A549 (cell line): ENCODE data around the gene SNAI1. TPM values are rescaled to one million over a fixed set of nuclear protein-coding genes. Genes with fewer than 3 reads are reported as not detected.

ENCODE experiments used
- ATAC-seq, 2 experiments: fragments of 200-7000 bp in 1 of 2; fragments of >200 bp in 1 of 2; cut with Nextera tagmentation in 1 of 2; cut with Tn5 transposase in 1 of 2; 3 replicates each; pipeline versions ENCODE4 v1.8.0 to v1.9.1; 2018 to 2020; ENCODE audit warnings: mild to moderate bottlenecking in 1 of 2, moderate library complexity in 1 of 2
- CTCF ChIA-PET: fragments of 300-600 bp; sonication (Branson Sonifier 250); formaldehyde crosslinking; extraction: SDS; loops from one replicate; lab custom pipeline; 2021; ENCODE audit warnings: antibody characterized with exemption, inconsistent platforms; lab: Yijun Ruan, JAX
- POLR2A ChIA-PET: fragments of 350-600 bp; formaldehyde crosslinking; extraction: SDS; loops from one replicate; lab custom pipeline; 2021; ENCODE audit warnings: antibody characterized with exemption, inconsistent platforms; lab: Yijun Ruan, JAX
- DNase-seq, 2 experiments: peaks; one replicate each; pipeline versions ENCODE4 v3.0.0 to v3.0.0-alpha.2; 2011 to 2016; ENCODE audit warnings: low read depth in 1 of 2, low spot score in 1 of 2
- FAIRE-seq: peaks from 2 replicates; lab custom pipeline; 2011; peaks lifted over from hg19 to GRCh38; lab: Jason Lieb, UNC
- H3K27ac ChIP-seq, 2 experiments: fragments of >200 bp; sonication (Bioruptor Twin); formaldehyde crosslinking; 3 replicates each; pipeline ENCODE4 v1.5.1; 2016 to 2017
- H3K4me1 ChIP-seq: fragments of >200 bp; sonication (Bioruptor Twin); formaldehyde crosslinking; 3 replicates; pipeline ENCODE4 v1.6.1; 2016
- H3K4me2 ChIP-seq: fragments of >200 bp; sonication (Bioruptor Twin); formaldehyde crosslinking; 3 replicates; pipeline ENCODE4 v1.6.1; 2016
- H3K4me3 ChIP-seq: fragments of >200 bp; sonication (Bioruptor Twin); formaldehyde crosslinking; 3 replicates; pipeline ENCODE4 v1.5.1; 2016
- H3K9me3 ChIP-seq: fragments of >200 bp; sonication (Bioruptor Twin); formaldehyde crosslinking; 3 replicates; pipeline ENCODE4 v1.6.1; 2016
- CBX2 ChIP-seq: fragments of 200-600 bp; sonication (generic); IDR thresholded peaks from 2 replicates; pipeline ENCODE4 v1.6.1; 2016; ENCODE audit warnings: low read depth, mild to moderate bottlenecking, borderline replicate concordance
- CHD2 ChIP-seq: fragments of 150-350 bp; IDR thresholded peaks from 2 replicates; pipeline ENCODE4 v1.6.1; 2014; ENCODE audit warnings: low read length; ENCODE audit not compliant: partially characterized antibody
- EHMT2 ChIP-seq: fragments of 200-600 bp; sonication (generic); IDR thresholded peaks from 2 replicates; pipeline ENCODE4 v1.6.1; 2016; ENCODE audit warnings: antibody characterized with exemption, low read depth, mild to moderate bottlenecking, moderate library complexity
- ESRRA ChIP-seq: fragments of 150-350 bp; IDR thresholded peaks from 2 replicates; pipeline ENCODE4 v1.6.1; 2014; ENCODE audit warnings: mild to moderate bottlenecking, low read length, borderline replicate concordance
- FOSB ChIP-seq: fragments of 250-450 bp; sonication (Bioruptor Pico); IDR thresholded peaks from 2 replicates; pipeline ENCODE4 v1.5.0; 2020; ENCODE audit warnings: mild to moderate bottlenecking, moderate library complexity
- HOXA7 ChIP-seq: fragments of 250-450 bp; sonication (Bioruptor Pico); IDR thresholded peaks from 2 replicates; pipeline ENCODE4 v1.5.0; 2020; ENCODE audit warnings: mild to moderate bottlenecking, moderate library complexity
- HOXB13 ChIP-seq: fragments of 250-450 bp; sonication (Bioruptor Pico); IDR thresholded peaks from 2 replicates; pipeline ENCODE4 v1.5.0; 2020; ENCODE audit warnings: low read depth, mild to moderate bottlenecking, moderate library complexity
- MAX ChIP-seq: IDR thresholded peaks from 2 replicates; pipeline ENCODE4 v1.6.1; 2012
- NFE2L2 ChIP-seq: fragments of 150-350 bp; conservative IDR thresholded peaks from 2 replicates; pipeline ENCODE4 v1.6.1; 2014; ENCODE audit warnings: low read length
- RARB ChIP-seq: fragments of 250-450 bp; sonication (Bioruptor Pico); IDR thresholded peaks from 2 replicates; pipeline ENCODE4 v1.8.0; 2021; ENCODE audit warnings: mild to moderate bottlenecking, moderate library complexity
- RCOR1 ChIP-seq: fragments of 150-350 bp; IDR thresholded peaks from 2 replicates; pipeline ENCODE4 v1.6.1; 2014; ENCODE audit warnings: antibody characterized with exemption, low read length, low read depth
- SMC3 ChIP-seq: fragments of >200 bp; sonication (Bioruptor Twin); formaldehyde crosslinking; IDR thresholded peaks from 3 replicates; pipeline ENCODE4 v1.6.1; 2018; ENCODE audit warnings: inconsistent platforms
- TP53 ChIP-seq: fragments of 250-450 bp; sonication (Bioruptor Pico); IDR thresholded peaks from 2 replicates; pipeline ENCODE4 v1.5.0; 2021; ENCODE audit warnings: mild to moderate bottlenecking, moderate library complexity
- ZSCAN20 ChIP-seq: fragments of 250-450 bp; sonication (Bioruptor Pico); IDR thresholded peaks from 2 replicates; pipeline ENCODE4 v1.8.0; 2022; ENCODE audit warnings: mild to moderate bottlenecking, moderate library complexity
- WGBS: methylation state at CpG from one replicate; pipeline ENCODE4 v1.1.6; 2017; ENCODE audit errors: missing lambda C conversion rate; 5-methylcytosine and 5-hydroxymethylcytosine counted together
- polyA plus RNA-seq, 4 experiments: library from polyadenylated mRNA; depleted of rRNA in 3 of 4; stranded (reverse); fragments of >200 nt; fragmentation: RNase III in 1 of 4; extraction: RNeasy Plus Mini Kit Qiagen cat#74134 plus additional on column Dnase treatment in 1 of 4; gene quantifications; 2 replicates in 3 of 4; 3 replicates in 1 of 4; pipeline ENCODE4 v1.2.3, GENCODE V29; 2011 to 2017
- TF ChIP-seq, protein P1 (sequence below): IDR thresholded peaks from 2 replicates; pipeline ENCODE4 v1.6.1; 2012
- TF ChIP-seq, protein P2 (sequence below): fragments of >200 bp; sonication (Bioruptor Twin); formaldehyde crosslinking; IDR thresholded peaks from 3 replicates; pipeline ENCODE4 v1.6.1; 2016
- TF ChIP-seq, protein P3 (sequence below): fragments of 250-450 bp; sonication (Bioruptor Pico); IDR thresholded peaks from 2 replicates; pipeline ENCODE4 v1.5.0; 2021; ENCODE audit warnings: mild to moderate bottlenecking, moderate library complexity, borderline replicate concordance

Gene SNAI1
- polyA plus RNA-seq, 2 of the 4 experiments (the other 2 are of a cell fraction): 7.0 to 11.1 TPM

GRCh38 chr20:49941456-49941855 is 41.3 kb upstream of the SNAI1 start:
- Histone ChIP-seq H3K27ac (no peak overlapping the region), H3K4me2 (no peak overlapping the region), H3K9me3 (no peaks in the 10 kb centered on the region), H3K4me3 (no peak overlapping the region), H3K4me1 (peaks cover 30% of the 10 kb centered on the region)
- FAIRE-seq (no peak), DNase-seq (no peak), ATAC-seq (no peak)
- TF ChIP-seq EHMT2: no peak
- POLR2A ChIA-PET: no interaction called here
- WGBS: 95% methylated on average over 15 of the region's 15 CpGs
- CTCF ChIA-PET: interaction anchor here (1.3 to 1.5 kb wide), 2 partner anchors 10 to 38 kb away, joined by 4 to 6 read pairs; no protein-coding TSS in a partner anchor

- no peak for DNase-seq
- FAIRE-seq: no peak
- 59% methylated on average over 3 of the region's 3 CpGs for WGBS
- no peak overlapping the region for H3K4me3 ChIP-seq
- POLR2A ChIA-PET: no interaction called here
- TF ChIP-seq, protein P1, sequence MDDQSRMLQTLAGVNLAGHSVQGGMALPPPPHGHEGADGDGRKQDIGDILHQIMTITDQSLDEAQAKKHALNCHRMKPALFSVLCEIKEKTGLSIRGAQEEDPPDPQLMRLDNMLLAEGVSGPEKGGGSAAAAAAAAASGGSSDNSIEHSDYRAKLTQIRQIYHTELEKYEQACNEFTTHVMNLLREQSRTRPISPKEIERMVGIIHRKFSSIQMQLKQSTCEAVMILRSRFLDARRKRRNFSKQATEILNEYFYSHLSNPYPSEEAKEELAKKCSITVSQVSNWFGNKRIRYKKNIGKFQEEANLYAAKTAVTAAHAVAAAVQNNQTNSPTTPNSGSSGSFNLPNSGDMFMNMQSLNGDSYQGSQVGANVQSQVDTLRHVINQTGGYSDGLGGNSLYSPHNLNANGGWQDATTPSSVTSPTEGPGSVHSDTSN: no peak
- TF ChIP-seq NFE2L2: no peak
- TF ChIP-seq FOSB (CRISPR knock-in tag): no peak
- TF ChIP-seq TP53: no peak
- no peak for TF ChIP-seq ESRRA
- TF ChIP-seq ZSCAN20: no peak
- TF ChIP-seq HOXA7 (CRISPR knock-in tag): no peak
- TF ChIP-seq, protein P2, sequence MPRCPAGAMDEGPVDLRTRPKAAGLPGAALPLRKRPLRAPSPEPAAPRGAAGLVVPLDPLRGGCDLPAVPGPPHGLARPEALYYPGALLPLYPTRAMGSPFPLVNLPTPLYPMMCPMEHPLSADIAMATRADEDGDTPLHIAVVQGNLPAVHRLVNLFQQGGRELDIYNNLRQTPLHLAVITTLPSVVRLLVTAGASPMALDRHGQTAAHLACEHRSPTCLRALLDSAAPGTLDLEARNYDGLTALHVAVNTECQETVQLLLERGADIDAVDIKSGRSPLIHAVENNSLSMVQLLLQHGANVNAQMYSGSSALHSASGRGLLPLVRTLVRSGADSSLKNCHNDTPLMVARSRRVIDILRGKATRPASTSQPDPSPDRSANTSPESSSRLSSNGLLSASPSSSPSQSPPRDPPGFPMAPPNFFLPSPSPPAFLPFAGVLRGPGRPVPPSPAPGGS: no peak
- no peak for TF ChIP-seq HOXB13 (CRISPR knock-in tag)
- no peak for TF ChIP-seq SMC3
- TF ChIP-seq, all 56 proteins: peak for 0
- CTCF ChIA-PET: interaction anchor here (1.0 kb wide), 1 partner anchor 37 kb away, joined by 6 read pairs; no protein-coding TSS in a partner anchor
- peak in 1 of 2 experiments; percentile 48; a peak in 2 of 6 replicates for ATAC-seq
- Histone ChIP-seq H3K4me1 (peaks cover 29% of the 10 kb centered on the region), H3K4me2 (peak overlapping the region; percentile 18; the same call in 2 of the 3 replicates), H3K9me3 (no peaks in the 10 kb centered on the region), H3K27ac (0 out of 6 replicates have a peak overlapping the region, but pooled peaks of 1 of the 2 experiments have one; percentile 27)
These were observed 40.5 kb upstream of the SNAI1 start for GRCh38 chr20:49942303-49942702.

DNA sequence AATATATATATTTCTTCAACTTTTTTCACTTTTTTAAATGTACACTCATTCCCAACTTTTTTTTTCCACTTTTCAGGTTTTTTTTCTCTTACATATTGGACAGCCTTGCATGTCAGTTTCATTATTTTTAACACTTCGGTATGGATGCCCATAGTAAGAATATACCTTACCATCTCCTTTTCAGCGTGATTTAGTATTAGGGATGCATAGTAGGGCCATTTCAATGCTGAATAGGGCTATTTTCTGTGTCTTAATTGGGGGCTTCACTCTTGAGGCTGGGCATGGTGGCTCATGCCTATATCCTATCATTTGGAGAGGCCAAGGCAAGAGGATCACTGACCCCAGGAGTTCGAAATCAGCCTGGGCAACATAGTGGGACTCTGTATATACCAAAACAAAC is 39.8 kb upstream of the SNAI1 start:
- no peak overlapping the region for H3K4me3 ChIP-seq
- H3K4me1 ChIP-seq: peaks cover 23% of the 10 kb centered on the region
- no peak for ATAC-seq
- no peak for FAIRE-seq
- CTCF ChIA-PET: interaction anchor here (0.6 to 1.6 kb wide), 3 partner anchors 22 to 459 kb away, joined by 4 to 6 read pairs (median 4); no protein-coding TSS in a partner anchor
- DNase-seq: no peak
- H3K27ac ChIP-seq: no peak overlapping the region
- no peak overlapping the region for H3K4me2 ChIP-seq
- no peaks in the 10 kb centered on the region for H3K9me3 ChIP-seq
- POLR2A ChIA-PET: interaction anchor here (0.6 kb wide), 1 partner anchor 27 kb away, joined by 3 read pairs; no protein-coding TSS in a partner anchor
- no peak for TF ChIP-seq RCOR1
- TF ChIP-seq RARB (CRISPR knock-in tag): no peak
- TF ChIP-seq, protein P3, sequence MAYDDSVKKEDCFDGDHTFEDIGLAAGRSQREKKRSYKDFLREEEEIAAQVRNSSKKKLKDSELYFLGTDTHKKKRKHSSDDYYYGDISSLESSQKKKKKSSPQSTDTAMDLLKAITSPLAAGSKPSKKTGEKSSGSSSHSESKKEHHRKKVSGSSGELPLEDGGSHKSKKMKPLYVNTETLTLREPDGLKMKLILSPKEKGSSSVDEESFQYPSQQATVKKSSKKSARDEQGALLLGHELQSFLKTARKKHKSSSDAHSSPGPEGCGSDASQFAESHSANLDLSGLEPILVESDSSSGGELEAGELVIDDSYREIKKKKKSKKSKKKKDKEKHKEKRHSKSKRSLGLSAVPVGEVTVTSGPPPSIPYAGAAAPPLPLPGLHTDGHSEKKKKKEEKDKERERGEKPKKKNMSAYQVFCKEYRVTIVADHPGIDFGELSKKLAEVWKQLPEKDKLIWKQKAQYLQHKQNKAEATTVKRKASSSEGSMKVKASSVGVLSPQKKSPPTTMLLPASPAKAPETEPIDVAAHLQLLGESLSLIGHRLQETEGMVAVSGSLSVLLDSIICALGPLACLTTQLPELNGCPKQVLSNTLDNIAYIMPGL: no peak
- TF ChIP-seq, protein P1: no peak
- no peak for TF ChIP-seq FOSB (CRISPR knock-in tag)
- no peak for TF ChIP-seq CHD2
- no peak for TF ChIP-seq MAX
- no peak for TF ChIP-seq CBX2
- WGBS: 98% methylated on average over 3 of the region's 3 CpGs
